Erythroblast (primary cell): Measurements from ENCODE around the gene PITPNC1.
"Not testable (repeated sequence)": the region's sequence is repeated elsewhere in the genome, so short reads cannot be mapped to it uniquely, and the experiment has no call there.

Experiments used
- GATA1 ChIP-seq: IDR thresholded peaks from 2 replicates; pipeline ENCODE4 v1.6.1; 2011; ENCODE audit warnings: low read depth, mild to moderate bottlenecking, control low read depth, low read length, moderate library complexity
- POLR2A ChIP-seq: IDR thresholded peaks from 2 replicates; pipeline ENCODE4 v1.6.1; 2011; ENCODE audit warnings: mild to moderate bottlenecking, low read length

- not testable (repeated sequence) for TF ChIP-seq POLR2A, GATA1
These were observed 350.3 kb downstream of the PITPNC1 start for GRCh38 chr17:67727152-67728039.
